HepG2 (cell line): ENCODE data around the gene HACL1. TPM values are rescaled to one million over a fixed set of nuclear protein-coding genes. Genes with fewer than 3 reads are reported as not detected.

Experiments
- ATAC-seq: fragments of 200-7000 bp; cut with Tn5 transposase; 3 replicates; pipeline ENCODE4 v1.9.1; 2020; ENCODE audit warnings: mild to moderate bottlenecking, moderate library complexity
- BruUV-seq: library from RNA; stranded (reverse); fragments of 400-500 nt; replicated peaks from 2 replicates; lab custom pipeline; 2021; lab: Mats Ljungman, UMichigan
- CTCF ChIA-PET: fragments of 300-600 bp; formaldehyde crosslinking; extraction: SDS; loops from one replicate; lab custom pipeline; 2021; ENCODE audit warnings: low total read pairs, inconsistent platforms, low intra/inter-chr PET ratio; lab: Yijun Ruan, JAX
- POLR2A ChIA-PET: fragments of 350-600 bp; sonication (Branson Sonifier 250); formaldehyde crosslinking; loops from one replicate; lab custom pipeline; 2020; ENCODE audit warnings: antibody characterized with exemption, inconsistent platforms; lab: Yijun Ruan, JAX
- DNase-seq: peaks from one replicate; pipeline ENCODE4 v3.0.0-alpha.2; 2015; ENCODE audit warnings: low spot score
- FAIRE-seq: peaks from 3 replicates; lab custom pipeline; 2011; peaks lifted over from hg19 to GRCh38; lab: Jason Lieb, UNC
- H2AFZ ChIP-seq: one replicate; pipeline ENCODE4 v1.6.1; 2011; ENCODE audit warnings: low read length, inconsistent platforms
- H3K27ac ChIP-seq: fragments of 300-600 bp; 3 replicates; pipeline ENCODE4 v1.8.0; 2011; ENCODE audit warnings: mixed run types, mild to moderate bottlenecking, mixed read lengths, low read length, inconsistent platforms; ENCODE audit not compliant: insufficient read depth; ENCODE audit errors: extremely low read length
- H3K27me3 ChIP-seq, 2 experiments: fragments of 200-600 bp in 1 of 2; 2 replicates in 1 of 2; 3 replicates in 1 of 2; pipeline versions ENCODE4 v1.6.0 to v1.8.0; 2011; ENCODE audit warnings: low read length in 2 of 2, mild to moderate bottlenecking in 2 of 2, moderate library complexity in 2 of 2, inconsistent platforms in 1 of 2; ENCODE audit not compliant: insufficient read depth in 2 of 2, control insufficient read depth in 1 of 2
- H3K36me3 ChIP-seq, 2 experiments: fragments of 200-600 bp in 1 of 2; replicated peaks in 1 of 2; 2 replicates in 1 of 2; 3 replicates in 1 of 2; pipeline versions ENCODE4 v1.5.1 to v1.8.0; 2011; ENCODE audit warnings: low read length in 2 of 2, inconsistent platforms in 1 of 2; ENCODE audit not compliant: insufficient read depth in 2 of 2, control insufficient read depth in 1 of 2
- H3K4me1 ChIP-seq: 2 replicates; pipeline ENCODE4 v1.5.1; 2012; ENCODE audit warnings: low read length, inconsistent platforms; ENCODE audit not compliant: insufficient read depth
- H3K4me2 ChIP-seq: 2 replicates; pipeline ENCODE4 v1.6.0; 2011; ENCODE audit warnings: low read depth, low read length, inconsistent platforms
- H3K4me3 ChIP-seq, 3 experiments: fragments of 200-600 bp in 1 of 3; sonication (generic), shearing (Covaris generic) in 1 of 3; replicated peaks in 1 of 3; 2 replicates each; pipeline ENCODE4 v1.5.1; 2011 to 2016; ENCODE audit warnings: low read length in 3 of 3, inconsistent platforms in 2 of 3, low read depth in 2 of 3, mild to moderate bottlenecking in 2 of 3, control low read depth in 1 of 3, mixed read lengths in 1 of 3; ENCODE audit not compliant: insufficient read depth in 1 of 3
- H3K79me2 ChIP-seq: one replicate; pipeline ENCODE4 v1.6.1; 2011; ENCODE audit warnings: low read length, inconsistent platforms; ENCODE audit not compliant: insufficient read depth
- H3K9ac ChIP-seq: 2 replicates; pipeline ENCODE4 v1.6.0; 2011; ENCODE audit warnings: mild to moderate bottlenecking, low read depth, low read length, inconsistent platforms; ENCODE audit not compliant: insufficient read depth
- H3K9me3 ChIP-seq: 2 replicates; pipeline ENCODE4 v1.5.1; 2012; ENCODE audit warnings: mild to moderate bottlenecking, low read length
- H4K20me1 ChIP-seq: 2 replicates; pipeline ENCODE4 v1.6.0; 2011; ENCODE audit warnings: inconsistent platforms, mild to moderate bottlenecking, low read length, moderate library complexity; ENCODE audit not compliant: insufficient read depth
- BRD4 ChIP-seq: sonication (generic); formaldehyde crosslinking; IDR thresholded peaks from 2 replicates; pipeline ENCODE4 v1.4.0; 2020; ENCODE audit warnings: missing genetic modification reagents
- CEBPB ChIP-seq: IDR thresholded peaks from 2 replicates; pipeline ENCODE4 v1.6.1; 2011; ENCODE audit warnings: low read depth, low read length, improper control_type of control experiment, borderline replicate concordance
- CREB1 ChIP-seq, 2 experiments: fragments of 450-650 bp in 1 of 2; IDR thresholded peaks; 2 replicates each; pipeline ENCODE4 v1.6.1; 2016 to 2017; ENCODE audit warnings: control low read depth in 1 of 2, mild to moderate bottlenecking in 1 of 2, missing compliant biosample characterization in 1 of 2, missing genetic modification characterization in 1 of 2
- CREBL2 ChIP-seq: sonication (generic); formaldehyde crosslinking; IDR thresholded peaks from 2 replicates; pipeline ENCODE4 v1.8.1; 2023; ENCODE audit warnings: missing genetic modification reagents, mild to moderate bottlenecking, borderline replicate concordance
- DNMT1 ChIP-seq: sonication (generic); formaldehyde crosslinking; IDR thresholded peaks from 2 replicates; pipeline ENCODE4 v1.5.1; 2020; ENCODE audit warnings: mild to moderate bottlenecking, missing genetic modification reagents
- GATAD1 ChIP-seq: IDR thresholded peaks from 2 replicates; pipeline ENCODE4 v1.6.1; 2016; ENCODE audit warnings: missing genetic modification reagents, missing compliant biosample characterization
- IKZF4 ChIP-seq: sonication (generic); formaldehyde crosslinking; IDR thresholded peaks from 2 replicates; pipeline ENCODE4 v1.5.1; 2020; ENCODE audit warnings: borderline replicate concordance, mild to moderate bottlenecking, low read depth, missing genetic modification reagents; ENCODE audit errors: not compliant biosample characterization
- MED1 ChIP-seq: sonication (generic); formaldehyde crosslinking; IDR thresholded peaks from 2 replicates; pipeline ENCODE4 v1.4.0; 2020; ENCODE audit warnings: missing genetic modification reagents
- NCOA2 ChIP-seq: sonication (generic); formaldehyde crosslinking; IDR thresholded peaks from 2 replicates; pipeline ENCODE4 v1.8.0; 2022; ENCODE audit warnings: inconsistent platforms
- NPAS2 ChIP-seq: sonication (generic); formaldehyde crosslinking; IDR thresholded peaks from 2 replicates; pipeline ENCODE4 v1.8.0; 2022; ENCODE audit warnings: mild to moderate bottlenecking, missing genetic modification reagents, borderline replicate concordance
- SCMH1 ChIP-seq: sonication (generic); formaldehyde crosslinking; IDR thresholded peaks from 2 replicates; pipeline ENCODE4 v1.9.0; 2021; ENCODE audit warnings: missing genetic modification reagents, mild to moderate bottlenecking, borderline replicate concordance
- SMC3 ChIP-seq: IDR thresholded peaks from 2 replicates; pipeline ENCODE4 v1.6.1; 2011; ENCODE audit warnings: low read length, improper control_type of control experiment
- SRSF4 ChIP-seq: fragments of 200-400 bp; formaldehyde crosslinking; IDR thresholded peaks from one replicate; pipeline ENCODE4 v1.6.1; 2018; ENCODE audit warnings: mild to moderate bottlenecking, low read depth, low read length, moderate library complexity; ENCODE audit not compliant: poor library complexity, severe bottlenecking
- THYN1 ChIP-seq: sonication (generic); formaldehyde crosslinking; IDR thresholded peaks from 2 replicates; pipeline ENCODE4 v1.8.1; 2023; ENCODE audit warnings: low read depth, mild to moderate bottlenecking, moderate library complexity, missing genetic modification reagents, borderline replicate concordance
- U2AF1 ChIP-seq: fragments of 200-400 bp; formaldehyde crosslinking; optimal IDR thresholded peaks from 2 replicates; pipeline ENCODE3; 2017; ENCODE audit warnings: mild to moderate bottlenecking, low read depth, low read length
- YEATS2 ChIP-seq: sonication (generic); formaldehyde crosslinking; IDR thresholded peaks from 2 replicates; pipeline ENCODE4 v1.4.0; 2020; ENCODE audit warnings: missing genetic modification reagents, borderline replicate concordance
- ZBTB33 ChIP-seq: sonication (generic); formaldehyde crosslinking; IDR thresholded peaks from 2 replicates; pipeline ENCODE4 v1.4.0; 2020; ENCODE audit warnings: missing genetic modification reagents
- ZIK1 ChIP-seq: sonication (generic); formaldehyde crosslinking; IDR thresholded peaks from 2 replicates; pipeline ENCODE4 v1.5.0; 2020; ENCODE audit warnings: mild to moderate bottlenecking, low read depth, missing genetic modification reagents, borderline replicate concordance
- WGBS: methylation state at CpG from one replicate; pipeline ENCODE4 v1.1.6; 2017; ENCODE audit warnings: low lambda C conversion rate; 5-methylcytosine and 5-hydroxymethylcytosine counted together
- in situ Hi-C: cut with HindIII; loops from 2 replicates; pipeline ENCODE4 v1.10.0; 2017; ENCODE audit warnings: low pct_unique_long_range_greater_than_20kb; ENCODE audit not compliant: extremely low pct_ligation_motif_present
- intact Hi-C: fragments of 100-400 bp; cut with micrococcal nuclease; formaldehyde crosslinking; loops from one replicate; pipeline ENCODE4 v1.10.0; 2022; ENCODE audit not compliant: unreplicated experiment
- polyA plus RNA-seq, 8 experiments: library from polyadenylated mRNA; depleted of rRNA in 3 of 8; stranded (reverse) in 7 of 8; unstranded in 1 of 8; fragments of >200 nt; fragmentation: Illumina TruSeq in 4 of 8; extraction: Trizol in 4 of 8; gene quantifications; 2 replicates each; pipeline versions ENCODE4 v1.2.1 to v1.2.3, GENCODE V29; 2011 to 2016; ENCODE audit warnings: low read depth in 4 of 8, missing spikeins in 1 of 8, mixed read lengths in 1 of 8; ENCODE audit not compliant: insufficient read depth in 1 of 8
- total RNA-seq, 5 experiments: library from RNA; depleted of rRNA; stranded (reverse); fragments of >200 nt; fragmentation: Illumina TruSeq; extraction: Trizol; gene quantifications; 2 replicates each; pipeline ENCODE4 v1.2.3, GENCODE V29; 2016; ENCODE audit warnings: low read depth in 1 of 5
- TF ChIP-seq, protein P1 (sequence below): sonication (generic); formaldehyde crosslinking; IDR thresholded peaks from 2 replicates; pipeline ENCODE4 v1.4.0; 2020; ENCODE audit warnings: missing genetic modification reagents, borderline replicate concordance

HACL1 gene
- total and polyA plus RNA-seq, 2 of the 13 experiments (the other 11 are each of a cell fraction or from before 2014, with no cell fraction given), result 22.1 to 25.7 TPM

- FAIRE-seq (no peak), DNase-seq (no peak), ATAC-seq (no peak)
- peaks cover 50% of the 10 kb centered on the region for H3K4me1 ChIP-seq
- H3K27me3 ChIP-seq, result no peaks in the 10 kb centered on the region; a peak in 1 of 5 replicates
- CTCF ChIA-PET, result no interaction called here
- H3K9ac ChIP-seq, result no peak overlapping the region
- no peaks in the 10 kb centered on the region for H4K20me1 ChIP-seq
- H3K4me3 ChIP-seq, result no peak overlapping the region
- H2AFZ ChIP-seq, result no peak overlapping the region
- TF ChIP-seq, protein P1, sequence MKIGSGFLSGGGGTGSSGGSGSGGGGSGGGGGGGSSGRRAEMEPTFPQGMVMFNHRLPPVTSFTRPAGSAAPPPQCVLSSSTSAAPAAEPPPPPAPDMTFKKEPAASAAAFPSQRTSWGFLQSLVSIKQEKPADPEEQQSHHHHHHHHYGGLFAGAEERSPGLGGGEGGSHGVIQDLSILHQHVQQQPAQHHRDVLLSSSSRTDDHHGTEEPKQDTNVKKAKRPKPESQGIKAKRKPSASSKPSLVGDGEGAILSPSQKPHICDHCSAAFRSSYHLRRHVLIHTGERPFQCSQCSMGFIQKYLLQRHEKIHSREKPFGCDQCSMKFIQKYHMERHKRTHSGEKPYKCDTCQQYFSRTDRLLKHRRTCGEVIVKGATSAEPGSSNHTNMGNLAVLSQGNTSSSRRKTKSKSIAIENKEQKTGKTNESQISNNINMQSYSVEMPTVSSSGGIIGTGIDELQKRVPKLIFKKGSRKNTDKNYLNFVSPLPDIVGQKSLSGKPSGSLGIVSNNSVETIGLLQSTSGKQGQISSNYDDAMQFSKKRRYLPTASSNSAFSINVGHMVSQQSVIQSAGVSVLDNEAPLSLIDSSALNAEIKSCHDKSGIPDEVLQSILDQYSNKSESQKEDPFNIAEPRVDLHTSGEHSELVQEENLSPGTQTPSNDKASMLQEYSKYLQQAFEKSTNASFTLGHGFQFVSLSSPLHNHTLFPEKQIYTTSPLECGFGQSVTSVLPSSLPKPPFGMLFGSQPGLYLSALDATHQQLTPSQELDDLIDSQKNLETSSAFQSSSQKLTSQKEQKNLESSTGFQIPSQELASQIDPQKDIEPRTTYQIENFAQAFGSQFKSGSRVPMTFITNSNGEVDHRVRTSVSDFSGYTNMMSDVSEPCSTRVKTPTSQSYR, result no peak
- no peak for TF ChIP-seq U2AF1
- no peak for TF ChIP-seq ZIK1 (CRISPR knock-in tag)
- no peak for TF ChIP-seq THYN1
- no peak for TF ChIP-seq GATAD1 (CRISPR knock-in tag)
- no peak for TF ChIP-seq IKZF4 (CRISPR knock-in tag)
- no peak for TF ChIP-seq MED1 (CRISPR knock-in tag)
- no peak for TF ChIP-seq NPAS2 (CRISPR knock-in tag)
- TF ChIP-seq BRD4 (CRISPR knock-in tag), result no peak
- no peak for TF ChIP-seq SRSF4
- TF ChIP-seq ZBTB33 (CRISPR knock-in tag), result no peak
- no peak for TF ChIP-seq CREBL2 (CRISPR knock-in tag)
- TF ChIP-seq SCMH1 (CRISPR knock-in tag), result no peak
- no peak for TF ChIP-seq CREB1 (IDR thresholded peaks at IDR 0.05)
- TF ChIP-seq CREB1 (CRISPR knock-in tag; IDR thresholded peaks at IDR 0.05), result no peak
- no peak for TF ChIP-seq DNMT1 (CRISPR knock-in tag)
- no peak for TF ChIP-seq SMC3
- TF ChIP-seq CEBPB, result no peak
- no peak for TF ChIP-seq YEATS2
- no peak for TF ChIP-seq NCOA2 (CRISPR knock-in tag)
- no peak overlapping the region for H3K4me2 ChIP-seq
- WGBS, result 97% methylated on average over 3 of the region's 3 CpGs
- no peak overlapping the region for H3K27ac ChIP-seq
- in situ Hi-C loops, result no loop called here
- BruUV-seq, result no TSS peak
- H3K9me3 ChIP-seq, result no peaks in the 10 kb centered on the region
- POLR2A ChIA-PET, result interaction anchor here (2.2 kb wide), 1 partner anchor 10 kb away, joined by 8 read pairs; the partner anchor contains the start of genes BTD and HACL1
- H3K79me2 ChIP-seq, result no peaks in the 10 kb centered on the region
- no peaks in the 10 kb centered on the region for H3K36me3 ChIP-seq
- intact Hi-C loops, result no loop called here
These were observed 9.6 kb upstream of the HACL1 start for GRCh38 chr3:15611018-15611417.
